HG03354 (cell line): ENCODE measurements around the gene EIF2B5.

Experiments
- ATAC-seq: cut with Tn5 transposase; IDR thresholded peaks from one replicate; pipeline ENCODE4 v1.9.1; 2021; ENCODE audit warnings: mild to moderate bottlenecking; ENCODE audit not compliant: unreplicated experiment, poor library complexity, severe bottlenecking

The EIF2B5 gene

DNA sequence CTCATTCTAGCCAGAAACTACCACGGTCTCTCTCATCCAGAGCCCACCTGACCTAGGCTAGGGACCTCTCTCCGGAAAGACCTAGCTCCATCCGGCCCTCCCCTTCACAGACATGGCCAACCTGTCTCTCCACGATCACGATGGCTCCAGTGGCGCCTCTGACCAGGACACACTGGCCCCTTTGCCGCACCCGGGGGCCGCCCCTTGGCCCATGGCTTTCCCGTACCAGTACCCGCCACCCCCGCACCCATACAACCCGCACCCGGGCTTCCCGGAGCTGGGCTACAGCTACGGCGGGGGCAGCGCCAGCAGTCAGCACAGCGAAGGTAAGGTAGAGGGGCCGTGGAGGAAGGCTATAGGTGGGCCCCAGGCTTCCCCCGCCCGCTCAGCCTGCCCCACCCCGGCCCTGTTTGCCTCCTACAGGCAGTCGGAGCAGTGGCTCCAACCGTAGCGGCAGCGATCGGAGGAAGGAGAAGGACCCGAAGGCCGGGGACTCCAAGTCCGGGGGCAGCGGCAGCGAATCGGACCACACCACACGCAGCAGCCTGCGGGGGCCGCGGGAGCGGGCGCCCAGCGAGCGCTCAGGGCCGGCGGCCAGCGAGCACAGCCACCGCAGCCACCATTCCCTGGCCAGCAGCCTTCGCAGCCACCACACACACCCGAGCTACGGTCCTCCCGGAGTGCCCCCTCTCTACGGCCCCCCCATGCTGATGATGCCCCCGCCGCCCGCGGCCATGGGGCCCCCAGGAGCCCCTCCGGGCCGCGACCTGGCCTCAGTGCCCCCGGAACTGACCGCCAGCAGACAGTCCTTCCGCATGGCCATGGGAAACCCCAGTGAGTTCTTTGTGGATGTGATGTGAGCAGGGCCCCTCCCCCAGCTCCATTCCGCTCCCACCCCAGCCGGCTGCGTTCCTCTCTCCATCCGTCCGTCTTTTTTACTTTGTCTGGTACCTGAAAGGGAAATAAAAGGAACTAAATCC is 35.0 kb downstream of the EIF2B5 start:
- no peak for ATAC-seq

GRCh38 chr3:184171562-184171961 is 36.4 kb downstream of the EIF2B5 start:
- ATAC-seq = no peak

DNA sequence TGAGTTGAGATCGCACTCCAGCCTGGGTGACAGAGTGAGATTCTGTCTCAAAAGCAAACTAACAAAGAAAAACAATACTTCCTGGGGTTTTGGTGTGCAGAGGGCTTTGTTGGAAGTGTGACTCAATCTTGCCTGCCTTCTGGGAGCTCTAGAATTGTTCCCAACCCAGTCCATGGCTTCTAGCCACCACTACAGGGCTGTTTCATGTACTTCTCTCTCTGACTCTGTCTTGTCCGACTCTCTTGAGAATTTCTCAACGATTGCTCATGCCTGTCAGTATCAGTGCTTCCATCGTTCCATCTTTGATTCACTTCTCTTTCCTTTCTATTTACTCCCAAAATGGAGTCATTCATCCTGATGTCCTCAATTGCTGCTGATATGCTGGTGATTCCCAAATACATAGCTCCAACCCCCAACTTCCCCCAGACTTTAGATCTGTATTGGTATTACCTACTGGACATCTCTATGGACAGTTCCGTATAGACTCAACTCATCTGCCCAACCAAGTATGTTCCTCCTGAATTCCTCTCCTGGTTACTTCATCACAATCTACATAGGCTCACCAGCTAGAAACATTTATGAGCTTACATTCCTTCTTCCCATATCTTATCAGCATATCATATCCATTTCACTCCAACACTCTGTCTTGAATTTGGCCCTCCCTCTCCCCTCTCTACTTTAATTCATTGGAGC is 37.7 kb downstream of the EIF2B5 start:
- no peak for ATAC-seq

DNA sequence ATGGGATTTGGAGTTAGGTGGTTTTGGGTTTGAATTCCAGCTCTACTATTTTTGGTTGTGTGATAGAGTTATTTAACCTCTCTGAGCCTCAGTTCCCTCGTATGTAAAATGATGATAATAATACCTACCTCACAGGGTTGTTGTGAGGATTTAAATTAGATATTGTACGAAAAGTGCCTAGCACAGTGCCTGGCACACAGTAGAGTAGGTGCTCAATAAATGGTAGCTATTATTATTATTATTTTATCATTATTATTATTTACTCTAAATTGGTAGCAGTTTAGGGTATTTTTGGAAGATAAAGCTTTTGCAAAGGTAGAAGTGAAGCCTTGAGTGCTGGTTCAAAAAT is 38.2 kb downstream of the EIF2B5 start:
- ATAC-seq = no peak

DNA sequence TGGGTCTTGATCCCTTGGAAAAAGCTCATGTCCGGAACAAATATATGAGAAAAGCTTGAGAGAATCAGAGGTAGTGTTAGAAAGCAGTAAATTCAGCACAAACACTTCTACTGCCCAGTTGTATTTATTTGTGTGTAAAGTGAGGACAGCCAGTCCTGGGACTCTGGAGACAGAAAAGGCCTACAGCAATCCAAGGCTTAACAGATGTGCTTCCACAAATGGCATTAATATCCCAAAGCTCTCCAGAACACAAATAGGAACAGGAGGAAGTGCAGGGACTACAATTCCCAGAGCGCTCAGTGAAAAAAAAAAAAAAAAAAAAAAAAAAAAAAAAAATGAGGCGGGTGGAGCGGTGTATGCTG is 39.1 kb downstream of the EIF2B5 start:
- ATAC-seq = peak; percentile 0

DNA sequence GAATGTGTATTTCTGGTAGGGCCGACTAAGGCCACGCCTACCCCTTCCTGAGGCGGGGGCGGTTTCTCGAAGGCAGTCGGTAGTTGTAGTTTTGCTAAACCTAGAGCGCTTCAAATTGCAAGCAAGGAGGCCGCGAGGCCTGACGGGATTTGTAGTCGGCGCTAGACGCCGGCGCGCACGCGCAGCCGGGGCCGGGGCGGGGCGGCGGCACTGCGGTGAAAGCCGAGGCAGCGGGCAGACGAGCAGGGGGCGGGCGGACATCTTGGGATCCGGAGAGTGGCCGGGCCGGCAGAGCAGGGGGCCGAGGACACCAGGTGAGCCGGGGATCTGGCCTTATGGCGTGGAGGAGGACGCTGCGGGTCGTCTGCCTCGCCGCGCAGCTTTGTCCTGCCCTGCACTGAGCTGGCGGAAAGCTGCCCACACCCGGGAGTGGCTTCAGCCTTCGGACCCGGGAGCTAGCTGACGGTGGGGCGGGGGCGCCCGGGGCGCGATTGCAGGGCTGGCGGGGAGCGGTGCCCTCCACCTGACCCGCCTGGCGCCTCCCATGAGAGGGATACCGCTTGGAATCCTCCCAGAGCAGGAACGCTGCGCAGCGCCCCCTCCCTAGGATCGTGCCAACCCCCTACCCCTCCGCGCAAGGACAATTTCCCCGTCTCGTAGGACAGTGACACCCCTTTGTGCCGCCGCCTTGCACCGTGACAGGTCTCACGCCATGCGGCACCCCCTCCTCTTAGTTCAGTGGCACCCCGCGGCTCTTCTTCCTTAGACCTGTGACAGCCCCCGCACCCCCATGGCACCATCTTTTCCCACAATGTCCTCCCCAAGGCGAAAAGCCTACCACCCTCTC is 39.7 kb downstream of the EIF2B5 start, which contains the start of gene AP2M1:
AP2M1 (plus strand) TSS at position 210 of the 847 bp plus-strand sequence. CDS start 2,139 bp downstream, outside the sequence.
- ATAC-seq = peak; percentile 97

- no peak for ATAC-seq
These were observed 40.3 kb downstream of the EIF2B5 start for GRCh38 chr3:184175506-184175905.

DNA sequence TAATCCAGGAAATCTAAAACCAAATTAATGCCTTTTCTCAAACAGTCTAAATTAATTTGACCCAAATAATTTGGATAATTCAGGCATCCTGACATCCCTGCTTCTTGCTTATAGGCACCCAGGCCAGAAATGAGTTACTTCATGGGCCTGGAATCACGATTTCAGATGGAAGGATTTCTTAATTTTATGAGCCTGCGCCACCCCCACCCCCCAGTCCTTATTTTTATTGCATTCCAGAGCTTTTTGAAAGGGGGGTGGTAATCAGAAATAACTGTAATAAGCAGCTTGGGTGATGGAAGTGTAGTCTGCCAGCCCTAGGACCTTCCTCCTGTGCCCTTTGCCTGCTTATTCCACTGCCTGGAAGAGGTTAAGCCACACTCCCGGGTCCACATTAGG is 40.8 kb downstream of the EIF2B5 start:
- no peak for ATAC-seq

- ATAC-seq = no peak
These were observed 41.5 kb downstream of the EIF2B5 start for GRCh38 chr3:184176377-184177330.

GRCh38 chr3:184177331-184177731 is 42.2 kb downstream of the EIF2B5 start:
- no peak for ATAC-seq

- no peak for ATAC-seq
These were observed 42.7 kb downstream of the EIF2B5 start for GRCh38 chr3:184177767-184178306.

DNA sequence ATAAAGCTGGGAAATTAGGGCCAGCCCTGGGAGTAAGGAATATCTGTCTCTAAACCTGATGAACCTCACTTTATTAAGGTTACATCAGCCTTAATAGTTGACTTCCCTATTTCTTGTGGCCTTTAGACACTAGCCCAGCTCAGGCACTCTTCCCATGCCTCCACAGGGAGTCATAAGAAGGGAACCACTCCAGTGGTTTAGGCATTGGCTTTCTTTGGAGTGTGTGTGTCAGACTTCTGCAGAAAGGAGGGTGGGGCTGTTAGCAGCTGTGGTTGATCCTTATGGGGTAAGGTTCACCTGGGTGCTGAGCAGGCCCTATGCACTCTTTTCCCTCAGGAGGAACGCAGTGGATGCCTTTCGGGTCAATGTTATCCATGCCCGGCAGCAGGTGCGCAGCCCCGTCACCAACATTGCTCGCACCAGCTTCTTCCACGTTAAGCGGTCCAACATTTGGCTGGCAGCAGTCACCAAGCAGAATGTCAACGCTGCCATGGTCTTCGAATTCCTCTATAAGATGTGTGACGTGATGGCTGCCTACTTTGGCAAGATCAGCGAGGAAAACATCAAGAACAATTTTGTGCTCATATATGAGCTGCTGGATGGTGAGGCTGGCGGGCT is 43.5 kb downstream of the EIF2B5 start:
- no peak for ATAC-seq

DNA sequence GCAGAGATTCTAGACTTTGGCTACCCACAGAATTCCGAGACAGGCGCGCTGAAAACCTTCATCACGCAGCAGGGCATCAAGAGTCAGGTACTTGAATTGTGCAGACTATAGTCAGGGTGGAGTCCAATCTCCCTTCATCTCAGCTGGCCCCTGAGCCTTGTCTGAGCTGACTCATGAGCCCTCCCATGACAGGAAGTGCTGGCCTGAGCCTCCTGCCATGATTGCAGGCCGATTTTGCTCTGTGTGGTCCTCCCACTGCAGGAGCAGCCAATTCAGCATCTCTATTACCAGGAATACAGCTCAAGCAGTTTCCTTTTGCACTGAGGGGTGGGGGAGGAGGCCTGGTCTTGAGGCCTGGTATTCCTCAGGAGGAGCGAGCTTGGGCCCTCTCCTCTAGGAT is 45.0 kb downstream of the EIF2B5 start:
- no peak for ATAC-seq

- no peak for ATAC-seq
These were observed 46.4 kb downstream of the EIF2B5 start for GRCh38 chr3:184181596-184181995.

GRCh38 chr3:184183679-184184078 is 48.5 kb downstream of the EIF2B5 start:
- no peak for ATAC-seq

DNA sequence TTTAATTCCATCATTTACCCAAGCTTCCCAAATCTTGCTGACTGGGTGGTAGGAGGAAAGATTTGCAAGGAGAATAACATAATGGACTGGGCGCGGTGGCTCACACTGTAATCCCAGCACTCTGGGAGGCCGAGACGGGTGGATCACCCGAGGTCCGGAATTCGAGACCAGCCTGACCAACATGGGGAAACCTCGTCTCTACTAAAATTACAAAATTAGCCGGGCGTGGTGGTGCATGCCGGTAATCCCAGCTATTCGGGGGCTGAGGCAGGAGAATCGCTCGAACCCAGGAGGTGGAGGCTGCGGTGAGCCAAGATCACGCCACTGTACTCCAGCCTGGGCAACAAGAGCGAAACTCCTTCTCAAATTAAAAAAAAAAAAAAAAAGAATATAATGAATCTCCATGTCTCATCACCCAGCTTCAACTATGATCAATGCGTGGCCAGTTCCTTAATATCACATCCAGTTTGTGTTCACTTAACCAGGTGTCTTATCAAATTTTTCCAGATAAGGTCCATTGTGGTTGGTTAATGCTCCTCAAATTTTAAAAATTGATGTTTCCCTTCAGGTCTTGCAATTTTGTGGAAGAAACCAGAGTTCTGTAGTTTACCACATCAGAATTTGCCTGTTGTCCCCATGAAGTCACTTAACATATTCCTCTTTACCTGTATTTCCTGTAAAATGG is 49.5 kb downstream of the EIF2B5 start:
- ATAC-seq = no peak

DNA sequence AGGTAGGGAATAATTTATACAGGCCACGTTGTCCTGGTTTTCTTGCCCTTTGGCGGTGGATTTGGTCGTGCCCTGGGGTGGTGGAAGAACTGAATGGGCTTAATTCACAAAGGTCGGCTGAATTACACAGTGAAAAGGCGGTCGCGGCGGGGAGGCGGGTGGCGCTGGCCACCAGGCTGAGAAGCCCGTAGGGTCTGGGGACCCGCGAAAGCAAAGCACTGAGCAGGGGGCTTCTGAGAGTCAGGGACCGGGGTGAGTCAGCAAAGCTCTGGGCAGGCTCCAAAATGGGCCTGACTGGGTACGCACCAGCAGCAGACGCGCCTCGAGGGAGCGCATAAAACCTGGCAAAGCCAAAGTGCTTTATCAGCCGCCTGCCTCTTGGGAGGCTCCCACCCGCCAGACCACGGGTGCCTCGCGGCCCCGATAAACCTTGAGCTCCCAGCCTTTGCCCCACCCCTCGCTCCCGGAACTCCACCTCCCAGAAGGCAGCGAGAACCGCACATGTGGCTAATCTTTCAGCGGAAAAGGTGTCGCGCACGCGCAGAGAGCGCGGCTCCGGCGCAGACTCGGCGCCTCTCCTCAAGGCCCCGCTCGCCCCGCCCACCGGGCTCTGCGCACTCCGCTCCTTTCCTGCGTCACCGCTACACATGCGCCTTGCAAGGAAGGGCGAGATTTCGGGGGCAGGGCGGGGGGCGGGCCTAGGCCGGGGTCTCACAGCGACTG is 50.5 kb downstream of the EIF2B5 start:
- peak; percentile 92 for ATAC-seq
